Body of pancreas (tissue), 4 donors: ENCODE data around the gene CD22. TPM values are rescaled to one million over a fixed set of nuclear protein-coding genes. Genes with fewer than 3 reads are reported as not detected.

Experiments used
- ATAC-seq: fragments of 150-250 bp; one replicate; pipeline ENCODE4 v1.9.1; 2016
- DNase-seq, 4 donors: peaks; one replicate each; pipeline ENCODE4 v3.0.0-alpha.2; 2019
- H3K27ac ChIP-seq, 4 donors: fragments of 200-600 bp; sonication (generic); 1 replicate in 3 of 4; 2 replicates in 1 of 4; pipeline versions ENCODE4 v1.5.1 to v1.6.1; 2016 to 2019; ENCODE audit warnings: mild to moderate bottlenecking in 1 of 4, mixed read lengths in 1 of 4, moderate library complexity in 1 of 4
- H3K27me3 ChIP-seq, 2 donors: fragments of 200-600 bp; sonication (generic); one replicate each; pipeline ENCODE4 v1.6.0; 2016; ENCODE audit warnings: mild to moderate bottlenecking in 1 of 2
- H3K36me3 ChIP-seq, 2 donors: fragments of 200-600 bp; sonication (generic); replicated peaks in 1 of 2; 2 replicates each; pipeline ENCODE4 v1.5.1; 2016; ENCODE audit warnings: low read depth in 2 of 2; ENCODE audit not compliant: insufficient read depth in 1 of 2
- H3K4me1 ChIP-seq: fragments of 200-600 bp; sonication (generic); one replicate; pipeline ENCODE4 v1.6.0; 2016
- H3K4me3 ChIP-seq, 2 donors: fragments of 200-600 bp; sonication (generic); 1 replicate in 1 of 2; 2 replicates in 1 of 2; pipeline ENCODE4 v1.5.1; 2016 to 2019
- H3K9me3 ChIP-seq, 3 donors: fragments of 200-600 bp; sonication (generic); 1 replicate in 2 of 3; 2 replicates in 1 of 3; pipeline ENCODE4 v1.5.1; 2016
- POLR2A ChIP-seq, 3 donors: fragments of 450-650 bp; IDR thresholded peaks; one replicate each; pipeline ENCODE4 v1.6.1; 2016; ENCODE audit warnings: antibody characterized with exemption in 3 of 3, mild to moderate bottlenecking in 2 of 3
- WGBS, 2 donors: methylation state at CpG; one replicate each; pipeline ENCODE4 v1.1.5; 2017; 5-methylcytosine and 5-hydroxymethylcytosine counted together
- intact Hi-C: fragments of 100-400 bp; cut with DNase I; formaldehyde crosslinking; loops from one replicate; pipeline ENCODE4 v1.15.1; 2023
- total RNA-seq, 2 donors: library from RNA; depleted of rRNA; stranded (reverse); fragments of >200 nt; gene quantifications; one replicate each; pipeline ENCODE4 v1.1.0, GENCODE V29; 2016
- TF ChIP-seq, protein P1 (sequence below), 7 experiments: fragments of 450-650 bp in 4 of 7; fragments of 200-600 bp in 3 of 7; sonication (generic) in 3 of 7; IDR thresholded peaks; one replicate each; pipeline ENCODE4 v1.5.1; 2016 to 2019; ENCODE audit warnings: antibody characterized with exemption in 7 of 7

The CD22 gene
- total RNA-seq: 1 to 10 TPM in 1 of 2 donors, under 1 TPM in 1; 0.52 to 3.0 TPM

DNA sequence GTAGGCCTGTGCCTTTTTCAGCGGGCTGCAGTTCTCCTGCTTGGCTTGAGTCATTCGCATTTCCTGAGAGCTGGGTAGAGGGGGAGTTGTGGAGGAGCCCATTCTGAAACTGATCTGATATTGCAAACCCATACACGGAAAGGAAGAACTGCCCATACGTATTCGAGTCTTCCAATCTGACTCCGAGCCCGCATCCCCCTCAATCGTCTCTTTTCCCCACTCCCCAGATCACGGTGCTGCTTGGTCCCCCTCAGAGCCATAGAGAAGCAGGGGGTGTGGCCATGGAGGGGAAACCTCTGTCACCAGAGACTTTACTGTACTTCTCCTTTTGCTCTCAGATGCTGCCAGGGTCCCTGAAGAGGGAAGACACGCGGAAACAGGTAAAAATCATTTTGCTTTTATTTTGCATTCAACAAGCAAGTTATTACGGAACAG is at the start of gene CD22:
Gene CD22, plus strand, starts transcription at position 337 of the 435 bp plus-strand sequence. CDS start 2,854 bp downstream, outside the sequence.
- DNase-seq (no peak), ATAC-seq (no peak)
- Histone ChIP-seq H3K4me3 (no peak within 1 kb of the TSS), H3K4me1 (no peaks in the 10 kb centered on the region), H3K36me3 (no peaks in the 10 kb centered on the region), H3K27me3 (no peaks in the 10 kb centered on the region), H3K27ac (no peak within 1 kb of the TSS), H3K9me3 (no peaks in the 10 kb centered on the region)
- intact Hi-C loops: no loop called here
- TF ChIP-seq POLR2A (IDR thresholded peaks at IDR 0.05): no peak
- TF ChIP-seq, protein P1, sequence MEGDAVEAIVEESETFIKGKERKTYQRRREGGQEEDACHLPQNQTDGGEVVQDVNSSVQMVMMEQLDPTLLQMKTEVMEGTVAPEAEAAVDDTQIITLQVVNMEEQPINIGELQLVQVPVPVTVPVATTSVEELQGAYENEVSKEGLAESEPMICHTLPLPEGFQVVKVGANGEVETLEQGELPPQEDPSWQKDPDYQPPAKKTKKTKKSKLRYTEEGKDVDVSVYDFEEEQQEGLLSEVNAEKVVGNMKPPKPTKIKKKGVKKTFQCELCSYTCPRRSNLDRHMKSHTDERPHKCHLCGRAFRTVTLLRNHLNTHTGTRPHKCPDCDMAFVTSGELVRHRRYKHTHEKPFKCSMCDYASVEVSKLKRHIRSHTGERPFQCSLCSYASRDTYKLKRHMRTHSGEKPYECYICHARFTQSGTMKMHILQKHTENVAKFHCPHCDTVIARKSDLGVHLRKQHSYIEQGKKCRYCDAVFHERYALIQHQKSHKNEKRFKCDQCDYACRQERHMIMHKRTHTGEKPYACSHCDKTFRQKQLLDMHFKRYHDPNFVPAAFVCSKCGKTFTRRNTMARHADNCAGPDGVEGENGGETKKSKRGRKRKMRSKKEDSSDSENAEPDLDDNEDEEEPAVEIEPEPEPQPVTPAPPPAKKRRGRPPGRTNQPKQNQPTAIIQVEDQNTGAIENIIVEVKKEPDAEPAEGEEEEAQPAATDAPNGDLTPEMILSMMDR (IDR thresholded peaks at IDR 0.05): no peak
- WGBS, 2 donors: 67 to 79% methylated on average over 12 of the region's 12 CpGs

- ATAC-seq (no peak), DNase-seq (no peak)
- TF ChIP-seq, protein P1 (IDR thresholded peaks at IDR 0.05): no peak
- TF ChIP-seq POLR2A (IDR thresholded peaks at IDR 0.05): no peak
- peaks cover 44% of the 10 kb centered on the region for H3K4me1 ChIP-seq
- H3K9me3 ChIP-seq: no peaks in the 10 kb centered on the region
- H3K4me3 ChIP-seq: no peak overlapping the region
- WGBS, 2 donors: 84 to 97% methylated on average over 9 to 11 of the region's 11 CpGs
- H3K27me3 ChIP-seq: no peaks in the 10 kb centered on the region
- no peak overlapping the region for H3K27ac ChIP-seq
- intact Hi-C loops: no loop called here
- H3K36me3 ChIP-seq: no peaks in the 10 kb centered on the region
Measured at GRCh38 chr19:35279374-35279773, 49.6 kb upstream of the CD22 start.

- TF ChIP-seq, protein P1 (IDR thresholded peaks at IDR 0.05): no peak
- no peak for TF ChIP-seq POLR2A (IDR thresholded peaks at IDR 0.05)
- WGBS, 2 donors: 62 to 70% methylated on average over 6 to 12 of the region's 12 CpGs
- intact Hi-C loops: no loop called here
- H3K27me3 ChIP-seq: no peaks in the 10 kb centered on the region
- H3K36me3 ChIP-seq: no peaks in the 10 kb centered on the region
- H3K4me3 ChIP-seq: no peak overlapping the region
- DNase-seq: no peak
- no peaks in the 10 kb centered on the region for H3K9me3 ChIP-seq
- peaks cover 44% of the 10 kb centered on the region for H3K4me1 ChIP-seq
- no peak overlapping the region for H3K27ac ChIP-seq
- no peak for ATAC-seq
Measured at GRCh38 chr19:35279985-35280821, 48.8 kb upstream of the CD22 start.

DNA sequence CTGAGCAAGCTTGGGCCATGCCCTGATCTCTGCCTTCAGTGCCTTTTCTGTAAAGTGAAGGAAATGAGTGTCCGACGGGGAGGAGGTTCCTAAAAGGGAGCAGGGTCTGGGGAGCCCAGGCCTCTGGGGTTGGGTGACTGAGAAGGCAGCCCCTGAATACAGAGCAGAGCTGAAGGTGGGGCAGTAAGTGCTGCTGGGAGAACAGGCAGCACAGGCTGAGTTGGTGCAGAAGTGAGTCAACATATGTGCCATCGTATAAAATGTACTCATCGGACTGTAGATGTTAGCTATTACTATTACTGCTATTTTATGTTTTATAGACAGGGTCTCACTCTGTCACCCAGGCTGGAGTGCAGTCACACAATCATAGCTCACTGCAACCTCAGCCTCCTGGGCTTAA is 47.7 kb upstream of the CD22 start:
- Histone ChIP-seq H3K9me3 (no peaks in the 10 kb centered on the region), H3K27me3 (no peaks in the 10 kb centered on the region), H3K27ac (peak overlapping the region in 1 of 4 donors; percentile 46), H3K4me1 (peaks cover 44% of the 10 kb centered on the region), H3K36me3 (no peaks in the 10 kb centered on the region), H3K4me3 (no peak overlapping the region)
- TF ChIP-seq, protein P1 (IDR thresholded peaks at IDR 0.05): no peak
- no peak for TF ChIP-seq POLR2A (IDR thresholded peaks at IDR 0.05)
- DNase-seq: no peak
- 72 to 75% methylated on average over 4 of the region's 4 CpGs for WGBS, 2 donors
- intact Hi-C loops: no loop called here
- no peak for ATAC-seq
